Activated CD8-positive, alpha-beta memory T cell treated with anti-CD3 and anti-CD28 coated beads, Interleukin-2, amount 50 U/mL, for 1 hour (primary cell): ENCODE results near the gene AMBRA1.

Source experiments
- DNase-seq: peaks from one replicate; pipeline ENCODE4 v3.0.0-alpha.2; 2020; ENCODE audit errors: extremely low read depth

The AMBRA1 gene

DNA sequence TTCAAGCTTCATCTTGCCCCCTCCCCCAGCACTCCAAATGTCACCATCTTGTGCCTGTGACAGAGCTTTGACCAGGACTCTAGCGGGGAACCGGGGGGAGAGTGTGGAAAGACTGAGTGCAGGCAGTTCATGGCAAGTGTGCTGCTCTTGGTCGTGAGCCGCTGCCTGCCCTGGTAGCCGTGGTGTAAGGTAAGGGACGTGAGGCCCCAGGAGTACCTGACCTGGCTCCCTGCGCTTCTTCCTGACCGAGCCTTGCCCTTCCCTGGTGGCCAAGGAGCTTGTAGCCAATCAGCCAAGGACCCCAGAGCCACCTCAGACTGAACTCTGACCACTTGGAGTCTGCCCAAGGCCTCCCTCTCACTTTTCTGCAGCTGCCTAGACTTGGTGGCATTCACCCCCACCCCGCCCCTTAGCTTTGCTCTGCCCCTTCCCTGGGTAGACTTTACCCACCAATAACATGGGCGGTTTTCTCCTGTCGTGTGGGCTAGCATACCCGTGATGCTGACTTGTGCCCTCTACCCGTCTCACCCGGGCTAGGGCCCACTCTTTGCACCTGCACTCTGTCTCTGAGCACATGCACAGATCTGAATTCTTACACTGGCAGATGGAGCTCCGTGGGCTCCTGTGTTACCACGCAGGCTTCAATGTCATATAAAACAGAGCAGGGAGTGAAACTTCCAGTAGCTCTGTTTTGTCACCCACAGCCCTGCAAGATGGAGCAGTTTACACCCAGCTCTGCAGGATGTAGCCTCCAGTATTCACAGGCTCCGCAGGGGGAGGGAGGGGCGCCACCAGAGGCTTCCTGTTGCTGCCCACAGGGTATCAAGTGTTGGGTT, 245.0 kb downstream of the AMBRA1 start:
- DNase-seq = no peak

DNA sequence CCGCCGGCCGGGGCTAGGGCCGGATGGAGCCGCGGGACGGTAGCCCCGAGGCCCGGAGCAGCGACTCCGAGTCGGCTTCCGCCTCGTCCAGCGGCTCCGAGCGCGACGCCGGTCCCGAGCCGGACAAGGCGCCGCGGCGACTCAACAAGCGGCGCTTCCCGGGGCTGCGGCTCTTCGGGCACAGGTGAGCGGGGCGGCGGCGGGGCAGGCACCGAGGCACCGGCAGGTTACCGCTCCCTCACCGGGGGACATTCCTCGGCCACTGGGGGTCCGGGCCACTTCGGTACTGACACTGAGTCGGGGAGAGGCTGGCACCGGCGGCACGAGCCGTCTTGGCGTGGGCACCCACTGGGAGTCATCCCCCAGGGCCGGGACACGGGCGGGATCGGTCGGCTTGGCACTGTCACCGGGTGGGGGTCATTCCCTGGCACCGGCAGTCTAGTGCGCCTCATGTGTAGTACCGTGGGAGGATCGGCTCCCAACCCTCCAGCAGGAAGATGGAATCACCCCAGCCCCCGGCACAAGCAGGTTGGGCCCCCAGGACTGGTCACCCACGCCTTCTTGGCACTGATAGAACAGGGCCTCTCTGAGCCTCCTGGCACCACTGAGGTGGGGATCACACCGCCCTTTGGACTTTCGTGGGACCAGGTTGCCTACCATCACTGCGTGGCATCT, 246.0 kb downstream of the AMBRA1 start:
- DNase-seq = no peak

DNA sequence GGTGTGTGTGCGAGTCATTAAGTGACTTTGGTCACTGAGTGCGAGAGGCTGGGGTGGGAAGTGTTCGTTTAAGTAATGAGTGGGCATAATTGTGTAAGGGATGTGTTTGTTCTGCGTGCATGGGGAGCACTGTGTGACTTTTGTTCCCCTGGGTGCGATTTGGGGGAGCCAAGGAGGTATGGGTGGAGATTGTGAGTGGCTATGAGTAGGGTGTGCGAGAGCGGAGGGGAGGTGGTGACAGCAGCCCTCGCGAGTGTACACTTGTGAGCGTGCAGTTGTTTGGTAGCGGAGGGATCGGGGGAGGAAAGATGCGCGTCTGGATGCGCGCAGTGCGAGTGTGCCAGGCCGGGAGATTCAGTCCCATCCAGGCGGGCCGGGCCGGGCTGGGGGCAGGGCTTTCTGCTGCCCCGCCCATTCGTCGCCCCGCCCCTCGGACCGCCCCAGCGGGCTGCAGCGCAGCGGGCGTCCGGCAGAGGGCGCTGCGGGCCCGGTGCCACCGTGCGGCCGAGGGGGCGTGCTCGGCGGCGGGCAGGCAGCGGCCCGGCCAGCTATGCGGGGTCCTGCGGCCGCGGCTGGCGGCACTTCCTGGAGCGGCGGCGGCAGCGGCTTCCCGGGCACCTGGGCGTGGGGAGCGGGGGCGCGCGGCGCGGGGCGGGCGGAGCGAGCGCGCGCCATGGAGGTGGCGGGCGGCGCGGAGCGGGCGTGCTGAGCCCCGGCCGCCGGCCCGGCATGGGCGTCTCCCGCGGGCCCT, 246.8 kb downstream of the AMBRA1 start, which contains the start of gene DGKZ:
Gene DGKZ, plus strand, starts transcription at position 578 of the 751 bp plus-strand sequence. CDS start 197 bp downstream, outside the sequence.
- peak; percentile 57 for DNase-seq
